Lower leg skin (tissue), 4 donors: ENCODE data around the gene ZFPM1. TPM values are rescaled to one million over a fixed set of nuclear protein-coding genes. Genes with fewer than 3 reads are reported as not detected.
A peak's percentile ranks its signal among the peaks of the same experiment; 100 is the strongest.

Experiments used
- DNase-seq, 2 donors: peaks; one replicate each; pipeline ENCODE4 v3.0.0-alpha.2; 2019; ENCODE audit warnings: low spot score in 2 of 2
- H3K4me3 ChIP-seq: fragments of 200-600 bp; sonication (generic); 2 replicates; pipeline ENCODE4 v1.5.1; 2017; ENCODE audit warnings: mild to moderate bottlenecking, low read depth; ENCODE audit not compliant: poor library complexity, severe bottlenecking
- POLR2A ChIP-seq, 2 donors: fragments of 450-650 bp; IDR thresholded peaks; one replicate each; pipeline ENCODE4 v1.6.1; 2016 to 2017; ENCODE audit warnings: antibody characterized with exemption in 2 of 2, mild to moderate bottlenecking in 1 of 2, moderate library complexity in 1 of 2
- WGBS, 2 donors: methylation state at CpG; one replicate each; pipeline ENCODE4 v1.1.5; 2018; 5-methylcytosine and 5-hydroxymethylcytosine counted together
- intact Hi-C: fragments of 100-400 bp; cut with DNase I; formaldehyde crosslinking; loops from one replicate; pipeline ENCODE4 v1.15.0; 2023; ENCODE audit warnings: low total_unique reads
- total RNA-seq, 4 donors: library from RNA; depleted of rRNA; stranded (reverse); fragments of >200 nt; gene quantifications; one replicate each; pipeline ENCODE4 v1.1.0, GENCODE V29; 2016
- TF ChIP-seq, protein P1 (sequence below), 3 donors: fragments of 450-650 bp; IDR thresholded peaks; one replicate each; pipeline ENCODE4 v1.5.1; 2016; ENCODE audit warnings: antibody characterized with exemption in 3 of 3, mild to moderate bottlenecking in 3 of 3, moderate library complexity in 2 of 3

Gene ZFPM1
- 1 to 10 TPM; 2.0 to 4.0 (median 3.1) TPM for total RNA-seq

DNA sequence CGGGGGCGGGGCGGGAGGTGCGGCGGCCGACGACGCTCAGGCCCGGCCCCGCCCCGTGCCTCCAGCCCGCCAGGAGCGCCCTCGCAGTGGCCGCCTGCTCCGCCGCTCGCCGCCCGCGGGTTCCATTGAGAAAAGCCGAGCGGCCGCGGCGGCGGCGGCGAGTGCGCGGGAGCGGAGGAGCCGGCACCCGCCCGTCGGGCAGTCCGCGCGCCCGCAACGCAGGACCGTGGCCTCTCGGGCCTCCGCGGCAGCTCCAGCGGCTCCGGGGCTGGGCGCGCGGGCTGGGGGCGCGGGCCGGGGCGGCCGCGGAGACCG lies at the start of gene ZFPM1:
ZFPM1 (plus strand) TSS at position 64 of the 315 bp plus-strand sequence. CDS start 359 bp downstream, outside the sequence.
- TF ChIP-seq, protein P1, sequence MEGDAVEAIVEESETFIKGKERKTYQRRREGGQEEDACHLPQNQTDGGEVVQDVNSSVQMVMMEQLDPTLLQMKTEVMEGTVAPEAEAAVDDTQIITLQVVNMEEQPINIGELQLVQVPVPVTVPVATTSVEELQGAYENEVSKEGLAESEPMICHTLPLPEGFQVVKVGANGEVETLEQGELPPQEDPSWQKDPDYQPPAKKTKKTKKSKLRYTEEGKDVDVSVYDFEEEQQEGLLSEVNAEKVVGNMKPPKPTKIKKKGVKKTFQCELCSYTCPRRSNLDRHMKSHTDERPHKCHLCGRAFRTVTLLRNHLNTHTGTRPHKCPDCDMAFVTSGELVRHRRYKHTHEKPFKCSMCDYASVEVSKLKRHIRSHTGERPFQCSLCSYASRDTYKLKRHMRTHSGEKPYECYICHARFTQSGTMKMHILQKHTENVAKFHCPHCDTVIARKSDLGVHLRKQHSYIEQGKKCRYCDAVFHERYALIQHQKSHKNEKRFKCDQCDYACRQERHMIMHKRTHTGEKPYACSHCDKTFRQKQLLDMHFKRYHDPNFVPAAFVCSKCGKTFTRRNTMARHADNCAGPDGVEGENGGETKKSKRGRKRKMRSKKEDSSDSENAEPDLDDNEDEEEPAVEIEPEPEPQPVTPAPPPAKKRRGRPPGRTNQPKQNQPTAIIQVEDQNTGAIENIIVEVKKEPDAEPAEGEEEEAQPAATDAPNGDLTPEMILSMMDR (IDR thresholded peaks at IDR 0.05) = no peak
- TF ChIP-seq POLR2A (IDR thresholded peaks at IDR 0.05) = no peak
- intact Hi-C loops = no loop called here
- H3K4me3 ChIP-seq = peak within 1 kb of the TSS; percentile 13
- no peak for DNase-seq
- no CpG with 5 or more reads among the region's 57 CpGs for WGBS, 2 donors

DNA sequence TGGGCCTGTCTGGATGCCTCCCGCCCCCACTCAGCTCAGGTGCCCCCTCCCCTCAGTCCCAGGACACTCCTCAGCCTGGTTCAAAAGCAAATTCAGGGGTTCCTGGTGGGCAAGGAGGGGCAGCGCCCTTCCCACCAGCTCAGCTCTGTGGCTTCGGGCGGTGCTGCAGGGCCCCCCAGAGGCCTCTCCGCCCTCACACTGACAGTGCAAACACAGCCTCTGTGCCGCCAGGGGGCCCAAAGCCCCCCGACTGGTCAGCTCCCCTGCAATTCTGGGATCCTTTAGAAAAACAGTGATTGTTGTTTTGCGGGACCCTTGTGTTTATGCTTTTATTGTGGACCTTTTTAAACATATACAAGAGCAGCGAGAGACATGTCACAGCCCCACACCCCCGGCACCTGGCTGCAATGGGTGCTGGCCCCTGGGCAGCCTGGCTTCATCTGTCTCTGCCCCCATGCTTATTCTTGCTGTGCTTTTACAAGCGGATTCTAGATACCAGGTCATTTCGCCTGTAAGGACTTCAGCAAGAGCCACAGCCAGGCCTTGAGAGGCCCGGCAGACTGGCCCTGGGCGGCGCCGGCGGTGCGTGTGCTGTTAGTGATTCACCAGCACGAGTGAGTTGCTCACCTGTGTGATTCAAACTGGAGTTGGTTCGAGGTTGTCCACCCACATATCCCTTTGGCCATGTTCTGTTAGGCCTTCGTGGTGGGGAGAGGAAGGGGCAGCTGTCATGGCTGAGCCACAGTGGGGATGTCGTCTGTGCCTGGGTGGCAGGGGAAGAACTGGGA lies 49.1 kb upstream of the ZFPM1 start:
- intact Hi-C loops = no loop called here
- TF ChIP-seq, protein P1 (IDR thresholded peaks at IDR 0.05) = no peak
- TF ChIP-seq POLR2A (IDR thresholded peaks at IDR 0.05) = no peak
- DNase-seq = no peak
- WGBS, 2 donors = 86 to 95% methylated on average over 20 to 22 of the region's 22 CpGs
- no peak overlapping the region for H3K4me3 ChIP-seq

DNA sequence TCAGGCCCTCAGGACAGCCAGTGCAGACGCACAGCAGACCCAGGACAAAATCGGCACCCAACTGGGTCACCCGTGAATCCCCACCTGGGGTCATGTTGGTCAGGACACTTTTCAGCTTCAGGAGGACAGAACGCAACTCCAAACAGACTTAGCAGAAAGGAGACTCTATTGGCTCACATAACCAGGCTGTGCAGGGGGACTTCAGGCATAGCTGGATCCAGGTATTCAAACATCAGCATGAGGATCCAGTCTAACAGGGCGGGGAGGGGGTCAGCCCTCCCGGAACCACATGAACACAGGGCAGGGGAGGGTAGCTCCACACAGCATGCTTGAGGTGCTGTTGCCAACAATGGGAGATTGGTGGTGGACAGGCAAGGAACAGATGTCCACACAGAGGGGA lies 48.3 kb upstream of the ZFPM1 start:
- intact Hi-C loops = no loop called here
- H3K4me3 ChIP-seq = no peak overlapping the region
- TF ChIP-seq, protein P1 (IDR thresholded peaks at IDR 0.05) = no peak
- TF ChIP-seq POLR2A (IDR thresholded peaks at IDR 0.05) = no peak
- 85 to 99% methylated on average over 6 of the region's 6 CpGs for WGBS, 2 donors
- no peak for DNase-seq

DNA sequence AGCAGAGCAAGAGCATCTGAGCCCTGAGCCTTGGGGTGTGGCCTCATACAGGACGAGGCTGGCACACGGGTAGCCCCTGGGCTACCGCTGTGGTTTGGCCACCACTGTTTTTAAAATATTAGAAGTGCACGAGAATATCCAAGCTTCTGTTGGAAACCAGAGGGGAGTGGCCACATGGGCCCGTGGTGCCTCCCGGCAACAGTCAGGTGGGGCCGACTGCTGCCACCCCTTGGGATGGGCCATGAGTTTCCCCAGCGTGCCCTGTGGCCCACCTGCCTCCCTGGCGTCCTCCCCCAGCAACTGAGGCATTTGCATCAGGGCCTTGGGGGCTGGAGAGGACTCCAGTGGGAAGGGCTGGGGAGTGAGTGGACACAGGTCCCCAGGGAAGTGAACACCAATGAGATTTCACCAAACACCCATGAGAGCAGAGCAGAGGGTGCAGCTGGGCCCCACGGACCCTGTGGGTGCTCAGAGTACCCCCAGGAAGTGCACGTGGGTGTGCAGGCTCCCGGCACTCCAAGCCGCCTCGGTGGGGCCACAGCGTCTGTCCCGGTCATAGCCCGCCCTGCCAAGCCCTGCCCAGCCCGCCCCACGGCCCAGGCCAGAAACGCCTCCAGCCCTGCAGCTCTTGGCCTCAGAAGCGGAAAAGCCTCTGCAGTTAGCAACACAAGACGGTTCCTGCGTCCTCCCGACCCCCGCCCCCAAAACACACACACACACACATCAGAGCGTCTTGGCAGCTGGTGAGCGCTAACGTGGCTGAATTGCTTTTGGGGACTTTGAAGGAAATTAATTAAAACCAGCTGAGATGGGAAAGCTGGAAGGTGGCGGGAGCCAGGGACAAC lies 47.6 kb upstream of the ZFPM1 start:
- intact Hi-C loops = no loop called here
- no peak for DNase-seq
- no peak overlapping the region for H3K4me3 ChIP-seq
- WGBS, 2 donors = 26 to 43% methylated on average over 13 to 24 of the region's 29 CpGs
- TF ChIP-seq, protein P1 (IDR thresholded peaks at IDR 0.05) = no peak
- TF ChIP-seq POLR2A (IDR thresholded peaks at IDR 0.05) = no peak

DNA sequence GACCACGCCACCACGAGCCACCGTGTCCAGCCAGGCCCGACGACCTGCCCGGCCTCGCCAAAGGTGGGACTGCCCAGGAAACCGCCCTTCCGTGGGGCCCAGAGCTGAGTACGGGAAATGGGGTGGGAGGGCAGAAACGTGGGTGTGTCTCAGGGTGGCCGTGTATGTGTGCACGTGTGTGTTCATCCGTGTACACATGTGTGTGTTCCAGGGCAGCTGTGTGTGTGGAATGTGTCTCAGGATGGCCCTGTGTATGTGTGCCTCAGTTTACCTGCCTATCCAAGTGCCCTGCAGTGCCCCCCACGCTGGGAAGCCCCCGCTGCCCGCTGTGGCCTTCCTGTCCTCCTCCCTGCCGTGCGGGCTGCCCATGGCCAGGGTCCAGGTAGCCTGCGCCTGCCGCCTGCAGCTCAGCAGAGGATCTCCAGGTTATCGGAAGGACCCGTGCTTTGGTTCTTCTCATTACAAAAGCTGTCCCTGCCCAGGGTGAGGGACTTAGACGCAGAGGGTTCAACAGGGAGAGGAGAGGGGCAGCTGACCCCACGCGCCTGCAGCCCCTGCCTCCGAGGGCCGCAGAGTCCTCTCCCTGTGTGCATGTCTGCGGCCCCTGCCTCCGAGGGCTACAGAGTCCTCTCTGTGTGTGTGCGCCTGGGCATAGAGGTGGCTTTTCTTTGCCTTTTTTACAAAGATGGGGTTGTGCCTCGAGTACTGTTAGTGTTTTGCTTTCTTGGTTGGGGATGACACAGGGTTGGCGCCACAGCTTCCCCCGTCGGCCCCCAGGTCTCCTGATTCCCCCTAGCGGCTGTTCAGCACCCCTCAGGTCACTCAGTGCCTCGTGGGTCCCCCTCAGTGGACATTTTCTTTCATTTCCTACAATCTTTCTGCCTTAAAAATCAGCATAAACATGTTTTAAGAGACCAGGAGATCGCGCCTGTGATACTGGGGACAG lies 46.7 kb upstream of the ZFPM1 start:
- intact Hi-C loops = no loop called here
- DNase-seq = no peak
- no peak overlapping the region for H3K4me3 ChIP-seq
- TF ChIP-seq POLR2A (IDR thresholded peaks at IDR 0.05) = no peak
- TF ChIP-seq, protein P1 (IDR thresholded peaks at IDR 0.05) = no peak
- 52% methylated on average over 35 to 39 of the region's 39 CpGs for WGBS, 2 donors
